Smooth muscle cell (in vitro differentiated cells): ENCODE results near the gene LRRC51. TPM values are rescaled to one million over a fixed set of nuclear protein-coding genes. Genes with fewer than 3 reads are reported as not detected.

Source experiments
- DNase-seq: peaks from one replicate; lab custom pipeline; 2025; ENCODE audit not compliant: unreplicated experiment; lab: John Stamatoyannopoulos, UW
- H2AFZ ChIP-seq: fragments of 200-600 bp; sonication (generic); 2 replicates; pipeline ENCODE4 v1.6.0; 2016; ENCODE audit warnings: antibody characterized with exemption, low read depth, mild to moderate bottlenecking
- H3F3A ChIP-seq: fragments of 200-600 bp; sonication (generic); 2 replicates; pipeline ENCODE4 v1.6.0; 2017; ENCODE audit warnings: antibody characterized with exemption, low read depth
- H3K27ac ChIP-seq: fragments of 200-600 bp; sonication (generic); 2 replicates; pipeline ENCODE4 v1.5.1; 2016; ENCODE audit warnings: low read depth, mild to moderate bottlenecking
- H3K27me3 ChIP-seq: fragments of 200-600 bp; sonication (generic); 2 replicates; pipeline ENCODE4 v1.6.1; 2016; ENCODE audit warnings: low read depth, mild to moderate bottlenecking
- H3K36me3 ChIP-seq: fragments of 200-600 bp; sonication (generic); 2 replicates; pipeline ENCODE4 v1.5.1; 2016; ENCODE audit warnings: low read depth
- H3K4me1 ChIP-seq: fragments of 200-600 bp; sonication (generic); 2 replicates; pipeline ENCODE4 v1.5.1; 2016; ENCODE audit warnings: low read depth
- H3K4me2 ChIP-seq: fragments of 200-600 bp; sonication (generic); 2 replicates; pipeline ENCODE4 v1.6.0; 2016; ENCODE audit warnings: mild to moderate bottlenecking
- H3K4me3 ChIP-seq: fragments of 200-600 bp; sonication (generic); 2 replicates; pipeline ENCODE4 v1.5.1; 2016; ENCODE audit warnings: mild to moderate bottlenecking
- H3K79me2 ChIP-seq: fragments of 200-600 bp; sonication (generic); 2 replicates; pipeline ENCODE4 v1.6.0; 2016; ENCODE audit warnings: low read depth, mild to moderate bottlenecking
- H3K9ac ChIP-seq: fragments of 200-600 bp; sonication (generic); 2 replicates; pipeline ENCODE4 v1.6.0; 2016; ENCODE audit warnings: low read depth
- H3K9me3 ChIP-seq: fragments of 200-600 bp; sonication (generic); replicated peaks from 2 replicates; pipeline ENCODE4 v1.5.1; 2016; ENCODE audit warnings: low read depth
- H4K20me1 ChIP-seq: fragments of 200-600 bp; sonication (generic); 2 replicates; pipeline ENCODE4 v1.6.0; 2016; ENCODE audit warnings: low read depth
- CTCF ChIP-seq: fragments of 200-600 bp; sonication (generic); IDR thresholded peaks from 2 replicates; pipeline ENCODE4 v1.5.1; 2017; ENCODE audit warnings: borderline replicate concordance, mild to moderate bottlenecking, antibody characterized with exemption; ENCODE audit not compliant: insufficient read depth, poor library complexity, severe bottlenecking
- WGBS: methylation state at CpG from one replicate; pipeline ENCODE4 v1.1.7; 2016; ENCODE audit warnings: low lambda C conversion rate; 5-methylcytosine and 5-hydroxymethylcytosine counted together
- polyA plus RNA-seq: library from polyadenylated mRNA; unstranded; fragments of >200 nt; fragmentation: Nextera tagmentation; extraction: Ambion mirVana; gene quantifications from 2 replicates; pipeline ENCODE4 v1.2.1, GENCODE V29; 2016
- total RNA-seq: library from RNA; depleted of rRNA; stranded (reverse); fragments of >200 nt; gene quantifications from 2 replicates; pipeline ENCODE4 v1.2.3, GENCODE V29; 2014

The LRRC51 gene
- total and polyA plus RNA-seq, 2 experiments from 2014 or later, result 1.1 to 6.1 TPM

GRCh38 chr11:72136684-72137262, 56.1 kb downstream of the LRRC51 start:
- Histone ChIP-seq H3K36me3 (no peaks in the 10 kb centered on the region), H3K4me2 (no peak overlapping the region), H4K20me1 (no peaks in the 10 kb centered on the region), H3K79me2 (no peaks in the 10 kb centered on the region), H3K9ac (no peak overlapping the region), H3K4me1 (no peaks in the 10 kb centered on the region), H3K27me3 (peaks cover 13% of the 10 kb centered on the region), H3K4me3 (no peak overlapping the region), H3K9me3 (no peaks in the 10 kb centered on the region), H3F3A (no peaks in the 10 kb centered on the region), H3K27ac (no peak overlapping the region), H2AFZ (no peak overlapping the region)
- no peak for TF ChIP-seq CTCF
- 100% methylated on average over 4 of the region's 4 CpGs for WGBS
- DNase-seq, result no peak

- no peaks in the 10 kb centered on the region for H3K27me3 ChIP-seq
- H3K79me2 ChIP-seq, result no peaks in the 10 kb centered on the region
- H3F3A ChIP-seq, result no peaks in the 10 kb centered on the region
- H3K4me1 ChIP-seq, result no peaks in the 10 kb centered on the region
- no peak overlapping the region for H3K9ac ChIP-seq
- 89% methylated on average over 12 of the region's 12 CpGs for WGBS
- no peaks in the 10 kb centered on the region for H3K36me3 ChIP-seq
- no peaks in the 10 kb centered on the region for H3K9me3 ChIP-seq
- no peak overlapping the region for H2AFZ ChIP-seq
- no peak overlapping the region for H3K27ac ChIP-seq
- H3K4me3 ChIP-seq, result no peak overlapping the region
- no peaks in the 10 kb centered on the region for H4K20me1 ChIP-seq
- no peak for DNase-seq
- H3K4me2 ChIP-seq, result no peak overlapping the region
- TF ChIP-seq CTCF, result no peak
Observed at GRCh38 chr11:72138821-72139390, 58.3 kb downstream of the LRRC51 start.

GRCh38 chr11:72139500-72139899, 58.9 kb downstream of the LRRC51 start:
- H3K4me3 ChIP-seq, result no peak overlapping the region
- H3K9ac ChIP-seq, result no peak overlapping the region
- no peaks in the 10 kb centered on the region for H4K20me1 ChIP-seq
- TF ChIP-seq CTCF, result no peak
- H3F3A ChIP-seq, result no peaks in the 10 kb centered on the region
- no peak overlapping the region for H3K4me2 ChIP-seq
- H3K36me3 ChIP-seq, result no peaks in the 10 kb centered on the region
- no peak overlapping the region for H2AFZ ChIP-seq
- 94% methylated on average over 11 of the region's 11 CpGs for WGBS
- H3K27ac ChIP-seq, result no peak overlapping the region
- H3K79me2 ChIP-seq, result no peaks in the 10 kb centered on the region
- no peak for DNase-seq
- H3K27me3 ChIP-seq, result no peaks in the 10 kb centered on the region
- no peaks in the 10 kb centered on the region for H3K9me3 ChIP-seq
- no peaks in the 10 kb centered on the region for H3K4me1 ChIP-seq

- Histone ChIP-seq H3K79me2 (no peaks in the 10 kb centered on the region), H3K36me3 (no peaks in the 10 kb centered on the region), H3K9me3 (no peaks in the 10 kb centered on the region), H2AFZ (no peak overlapping the region), H3K27me3 (no peaks in the 10 kb centered on the region), H3K4me2 (no peak overlapping the region), H3K4me1 (no peaks in the 10 kb centered on the region), H3K4me3 (no peak overlapping the region), H4K20me1 (no peaks in the 10 kb centered on the region), H3K27ac (peak overlapping the region; percentile 82), H3K9ac (no peak overlapping the region), H3F3A (no peaks in the 10 kb centered on the region)
- no peak for TF ChIP-seq CTCF
- no peak for DNase-seq
- 92% methylated on average over 2 of the region's 2 CpGs for WGBS
Observed at GRCh38 chr11:72140661-72141060, 60.0 kb downstream of the LRRC51 start.
